Neuronal stem cell (in vitro differentiated cells): ENCODE results near the gene DPAGT1.

Source experiments
- DNase-seq: peaks from one replicate; pipeline ENCODE4 v3.0.0-alpha.2; 2013; ENCODE audit warnings: low spot score
- H2AFZ ChIP-seq: one replicate; pipeline ENCODE4 v1.6.1; 2013; ENCODE audit warnings: mild to moderate bottlenecking, low read length, inconsistent platforms
- H2AK5ac ChIP-seq: 2 replicates; pipeline ENCODE4 v1.6.1; 2013; ENCODE audit warnings: low read depth, mild to moderate bottlenecking, inconsistent platforms, low read length, moderate library complexity, mixed read lengths
- H2BK120ac ChIP-seq: 2 replicates; pipeline ENCODE4 v1.6.1; 2013; ENCODE audit warnings: low read depth, mild to moderate bottlenecking, inconsistent platforms, low read length, moderate library complexity, mixed read lengths
- H2BK12ac ChIP-seq: one replicate; pipeline ENCODE4 v1.6.1; 2013; ENCODE audit warnings: low read length, inconsistent platforms
- H2BK15ac ChIP-seq: 2 replicates; pipeline ENCODE4 v1.6.1; 2013; ENCODE audit warnings: mild to moderate bottlenecking, low read length, inconsistent platforms, mixed read lengths
- H2BK5ac ChIP-seq: one replicate; pipeline ENCODE4 v1.6.1; 2013; ENCODE audit warnings: inconsistent platforms, mild to moderate bottlenecking, low read length, moderate library complexity
- H3K14ac ChIP-seq: one replicate; pipeline ENCODE4 v1.6.1; 2013; ENCODE audit warnings: low read length, inconsistent platforms
- H3K18ac ChIP-seq: 2 replicates; pipeline ENCODE4 v1.6.1; 2013; ENCODE audit warnings: low read length, inconsistent platforms
- H3K23ac ChIP-seq: 2 replicates; pipeline ENCODE4 v1.6.1; 2013; ENCODE audit warnings: low read depth, mild to moderate bottlenecking, mixed read lengths, low read length, inconsistent platforms; ENCODE audit not compliant: poor library complexity
- H3K27ac ChIP-seq: replicated peaks from 3 replicates; pipeline ENCODE4 v1.5.1; 2013; ENCODE audit warnings: low read length, inconsistent platforms
- H3K27me3 ChIP-seq, 3 experiments: 2 replicates each; pipeline ENCODE4 v1.6.1; 2013; ENCODE audit warnings: low read length in 3 of 3, mild to moderate bottlenecking in 2 of 3, inconsistent platforms in 1 of 3, low read depth in 1 of 3, mixed read lengths in 1 of 3, moderate library complexity in 1 of 3; ENCODE audit not compliant: control insufficient read depth in 3 of 3, insufficient read depth in 3 of 3
- H3K36me3 ChIP-seq, 2 donors: replicated peaks in 1 of 2; 2 replicates each; pipeline ENCODE4 v1.6.1; 2013; ENCODE audit warnings: low read length in 2 of 2; ENCODE audit not compliant: control insufficient read depth in 2 of 2, insufficient read depth in 2 of 2
- H3K4ac ChIP-seq: 2 replicates; pipeline ENCODE4 v1.6.1; 2013; ENCODE audit warnings: inconsistent platforms, mild to moderate bottlenecking, low read length, moderate library complexity
- H3K4me1 ChIP-seq, 2 donors: 1 replicate in 1 of 2; 2 replicates in 1 of 2; pipeline ENCODE4 v1.6.1; 2013; ENCODE audit warnings: low read length in 2 of 2, low read depth in 1 of 2; ENCODE audit not compliant: control insufficient read depth in 2 of 2, insufficient read depth in 1 of 2
- H3K4me2 ChIP-seq: one replicate; pipeline ENCODE4 v1.6.1; 2013; ENCODE audit warnings: mild to moderate bottlenecking, low read length, inconsistent platforms; ENCODE audit not compliant: insufficient read depth, poor library complexity, severe bottlenecking
- H3K4me3 ChIP-seq, 2 donors: 2 replicates each; pipeline ENCODE4 v1.5.1; 2013; ENCODE audit warnings: low read length in 2 of 2, mild to moderate bottlenecking in 2 of 2, inconsistent platforms in 1 of 2, moderate library complexity in 1 of 2
- H3K79me1 ChIP-seq: one replicate; pipeline ENCODE4 v1.6.1; 2013; ENCODE audit warnings: low read depth, mild to moderate bottlenecking, inconsistent platforms, low read length, moderate library complexity
- H3K9ac ChIP-seq: one replicate; pipeline ENCODE4 v1.6.1; 2013; ENCODE audit warnings: mild to moderate bottlenecking, low read depth, low read length, inconsistent platforms; ENCODE audit not compliant: poor library complexity
- H3K9me3 ChIP-seq, 2 donors: replicated peaks in 1 of 2; 2 replicates each; pipeline versions ENCODE3 to v1.6.1; 2013; ENCODE audit warnings: low read length in 2 of 2, mild to moderate bottlenecking in 2 of 2, inconsistent platforms in 1 of 2, low read depth in 1 of 2, mixed read lengths in 1 of 2, moderate library complexity in 1 of 2; ENCODE audit not compliant: control insufficient read depth in 2 of 2, insufficient read depth in 1 of 2
- H4K8ac ChIP-seq: one replicate; pipeline ENCODE4 v1.6.1; 2013; ENCODE audit warnings: low read depth, mild to moderate bottlenecking, inconsistent platforms, low read length, moderate library complexity
- H4K91ac ChIP-seq: one replicate; pipeline ENCODE4 v1.6.1; 2013; ENCODE audit warnings: low read length, low read depth, mild to moderate bottlenecking, inconsistent platforms; ENCODE audit not compliant: poor library complexity
- WGBS, 2 donors: extraction: QIAGEN DNeasy Blood & Tissue Kit; methylation state at CpG; one replicate each; pipeline ENCODE4 v1.1.7; 2013; ENCODE audit warnings: missing lambda C conversion rate in 2 of 2, mixed read lengths in 1 of 2; ENCODE audit not compliant: insufficient read length in 2 of 2, insufficient replicate concordance in 1 of 2; ENCODE audit errors: extremely low coverage in 2 of 2; 5-methylcytosine and 5-hydroxymethylcytosine counted together

Gene DPAGT1

GRCh38 chr11:119099711-119100110 lies 1.9 kb downstream of the DPAGT1 start:
- WGBS, 2 donors = no CpG with 5 or more reads among the region's 6 CpGs
- no peak overlapping the region for H4K8ac ChIP-seq
- H2BK12ac ChIP-seq = no peak overlapping the region
- H3K18ac ChIP-seq = no peak overlapping the region
- no peak overlapping the region for H3K4me3 ChIP-seq
- no peak overlapping the region for H2BK120ac ChIP-seq
- no peak overlapping the region for H3K14ac ChIP-seq
- no peak overlapping the region for H2BK15ac ChIP-seq
- no peak overlapping the region for H3K4me2 ChIP-seq
- H3K9me3 ChIP-seq = no peaks in the 10 kb centered on the region
- DNase-seq = no peak
- H3K4ac ChIP-seq = no peak overlapping the region
- peaks cover 20 to 28% of the 10 kb centered on the region in 2 donors for H3K36me3 ChIP-seq
- H3K79me1 ChIP-seq = peaks cover 10% of the 10 kb centered on the region
- no peak overlapping the region for H3K9ac ChIP-seq
- no peak overlapping the region for H2BK5ac ChIP-seq
- no peak overlapping the region for H3K27ac ChIP-seq
- no peaks in the 10 kb centered on the region for H3K27me3 ChIP-seq
- peaks cover 9% of the 10 kb centered on the region in 2 donors for H3K4me1 ChIP-seq
- H2AK5ac ChIP-seq = no peak overlapping the region
- no peak overlapping the region for H2AFZ ChIP-seq
- H4K91ac ChIP-seq = no peak overlapping the region
- H3K23ac ChIP-seq = no peak overlapping the region

- Histone ChIP-seq H3K9ac (peak overlapping the region; percentile 99), H3K4ac (no peak overlapping the region), H3K79me1 (peaks cover 10% of the 10 kb centered on the region), H3K9me3 (no peaks in the 10 kb centered on the region), H4K91ac (no peak overlapping the region), H3K36me3 (peaks cover 41 to 67% of the 10 kb centered on the region in 2 donors), H3K4me1 (peaks cover 15 to 22% of the 10 kb centered on the region in 2 donors), H3K18ac (peak overlapping the region; percentile 98), H2BK5ac (peak overlapping the region; percentile 76), H4K8ac (no peak overlapping the region), H2AK5ac (peak overlapping the region; percentile 73), H2AFZ (peak overlapping the region; percentile 15), H3K23ac (peak overlapping the region; percentile 100), H2BK120ac (no peak overlapping the region), H3K4me3 (peak overlapping the region; percentile 94 to 100), H3K27me3 (no peaks in the 10 kb centered on the region), H3K14ac (peak overlapping the region; percentile 21), H3K27ac (peak overlapping the region; percentile 71), H2BK15ac (no peak overlapping the region), H2BK12ac (no peak overlapping the region), H3K4me2 (peak overlapping the region; percentile 69)
- WGBS, 2 donors = no CpG with 5 or more reads among the region's 79 CpGs
- DNase-seq = peak; percentile 100
Observed at GRCh38 chr11:119095066-119095880, 6.4 kb downstream of the DPAGT1 start.

- Histone ChIP-seq H2BK12ac (no peak overlapping the region), H3K4me3 (peak overlapping the region; percentile 94 to 100), H3K9me3 (no peaks in the 10 kb centered on the region), H3K79me1 (peaks cover 10% of the 10 kb centered on the region), H3K4ac (no peak overlapping the region), H2AK5ac (peak overlapping the region; percentile 83), H3K36me3 (peaks cover 41 to 67% of the 10 kb centered on the region in 2 donors), H3K14ac (no peak overlapping the region), H3K4me1 (peaks cover 15 to 19% of the 10 kb centered on the region in 2 donors), H4K91ac (no peak overlapping the region), H2BK5ac (peak overlapping the region; percentile 82), H3K4me2 (peak overlapping the region; percentile 69), H3K27ac (peak overlapping the region; percentile 71), H2BK120ac (no peak overlapping the region), H4K8ac (no peak overlapping the region), H3K23ac (peak overlapping the region; percentile 100), H2BK15ac (no peak overlapping the region), H3K27me3 (no peaks in the 10 kb centered on the region), H2AFZ (peak overlapping the region; percentile 15), H3K9ac (peak overlapping the region; percentile 99), H3K18ac (peak overlapping the region; percentile 98)
- DNase-seq = peak; percentile 70
- WGBS, 2 donors = no CpG with 5 or more reads among the region's 19 CpGs
Observed at GRCh38 chr11:119094816-119095065, 6.9 kb downstream of the DPAGT1 start.

GRCh38 chr11:119093942-119094815 lies 7.5 kb downstream of the DPAGT1 start:
- H3K4me1 ChIP-seq = peaks cover 15 to 19% of the 10 kb centered on the region in 2 donors
- H2BK120ac ChIP-seq = no peak overlapping the region
- peak overlapping the region; percentile 98 for H3K18ac ChIP-seq
- H3K4me3 ChIP-seq = peak overlapping the region; percentile 94 to 100
- H3K14ac ChIP-seq = peak overlapping the region; percentile 65
- DNase-seq = no peak
- H3K9ac ChIP-seq = peak overlapping the region; percentile 99
- peak overlapping the region; percentile 10 for H3K27ac ChIP-seq
- H2BK5ac ChIP-seq = peak overlapping the region; percentile 82
- H3K23ac ChIP-seq = peak overlapping the region; percentile 100
- H3K27me3 ChIP-seq = no peaks in the 10 kb centered on the region
- peaks cover 44 to 72% of the 10 kb centered on the region in 2 donors for H3K36me3 ChIP-seq
- H2BK12ac ChIP-seq = no peak overlapping the region
- peak overlapping the region; percentile 69 for H3K4me2 ChIP-seq
- H2AFZ ChIP-seq = no peak overlapping the region
- peaks cover 10% of the 10 kb centered on the region for H3K79me1 ChIP-seq
- peak overlapping the region; percentile 83 for H2AK5ac ChIP-seq
- no CpG with 5 or more reads among the region's 81 CpGs for WGBS, 2 donors
- H2BK15ac ChIP-seq = no peak overlapping the region
- H4K91ac ChIP-seq = no peak overlapping the region
- H3K4ac ChIP-seq = no peak overlapping the region
- H4K8ac ChIP-seq = no peak overlapping the region
- H3K9me3 ChIP-seq = no peaks in the 10 kb centered on the region
